ENCODE data around the gene PRR18. TPM values are rescaled to one million over a fixed set of nuclear protein-coding genes. Genes with fewer than 3 reads are reported as not detected.

The PRR18 gene, protein sequence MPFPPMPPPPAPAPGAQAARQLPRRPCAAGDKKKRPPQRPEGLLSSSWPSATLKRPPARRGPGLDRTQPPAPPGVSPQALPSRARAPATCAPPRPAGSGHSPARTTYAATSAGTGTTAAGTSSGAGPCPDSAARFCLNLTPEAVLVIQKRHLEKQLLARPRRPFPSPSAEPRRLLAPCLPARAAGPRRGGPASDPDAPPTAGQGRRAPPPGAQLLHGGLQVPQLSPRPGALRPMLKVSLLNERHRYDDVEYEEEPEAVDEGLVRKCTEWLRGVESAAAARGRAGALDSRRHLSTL
- total RNA-seq (2022; extraction: Qiagen RNA extraction), result 0.06 to 0.39 TPM (median 0.18 TPM) in 4 of 5 replicates, not detected in the other

DNA sequence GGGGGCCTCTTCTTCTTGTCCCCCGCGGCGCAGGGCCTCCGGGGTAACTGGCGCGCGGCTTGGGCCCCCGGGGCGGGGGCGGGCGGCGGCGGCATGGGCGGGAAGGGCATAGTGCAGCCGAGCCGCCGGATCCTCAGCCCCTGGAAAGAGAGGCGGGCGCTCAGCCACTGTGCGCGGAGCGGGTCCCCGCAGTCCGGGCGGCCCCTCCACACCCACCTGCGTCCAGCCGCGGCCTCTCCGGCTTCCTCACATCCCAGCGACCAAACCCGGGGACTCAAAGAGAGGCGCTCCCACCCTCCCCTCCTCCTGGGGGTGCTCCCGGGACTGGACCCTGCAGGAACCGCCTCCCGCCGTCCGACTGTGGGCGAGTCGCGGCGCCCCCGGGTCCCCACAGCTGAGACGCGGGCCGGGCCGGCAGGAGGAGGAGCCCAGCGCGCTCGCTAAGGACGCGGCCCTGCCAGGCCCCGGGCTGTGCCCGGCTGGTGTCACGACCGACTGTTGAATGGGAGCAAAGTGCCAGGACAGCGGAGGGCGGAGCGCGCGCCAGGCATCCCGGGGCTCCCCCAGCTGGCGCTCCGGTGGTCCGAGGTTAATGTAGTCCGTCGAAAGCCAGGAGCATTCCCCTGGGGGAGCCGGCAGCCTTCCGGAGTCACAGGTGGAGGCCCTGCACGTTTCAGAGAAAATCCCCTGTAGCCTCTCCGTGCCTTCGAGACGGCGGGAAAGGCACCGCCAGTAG is at the start of gene PRR18:
Gene PRR18 (minus strand): TSS at position 360 of the 736 bp plus-strand sequence. CDS start 250 bp downstream, at position 110.

DNA sequence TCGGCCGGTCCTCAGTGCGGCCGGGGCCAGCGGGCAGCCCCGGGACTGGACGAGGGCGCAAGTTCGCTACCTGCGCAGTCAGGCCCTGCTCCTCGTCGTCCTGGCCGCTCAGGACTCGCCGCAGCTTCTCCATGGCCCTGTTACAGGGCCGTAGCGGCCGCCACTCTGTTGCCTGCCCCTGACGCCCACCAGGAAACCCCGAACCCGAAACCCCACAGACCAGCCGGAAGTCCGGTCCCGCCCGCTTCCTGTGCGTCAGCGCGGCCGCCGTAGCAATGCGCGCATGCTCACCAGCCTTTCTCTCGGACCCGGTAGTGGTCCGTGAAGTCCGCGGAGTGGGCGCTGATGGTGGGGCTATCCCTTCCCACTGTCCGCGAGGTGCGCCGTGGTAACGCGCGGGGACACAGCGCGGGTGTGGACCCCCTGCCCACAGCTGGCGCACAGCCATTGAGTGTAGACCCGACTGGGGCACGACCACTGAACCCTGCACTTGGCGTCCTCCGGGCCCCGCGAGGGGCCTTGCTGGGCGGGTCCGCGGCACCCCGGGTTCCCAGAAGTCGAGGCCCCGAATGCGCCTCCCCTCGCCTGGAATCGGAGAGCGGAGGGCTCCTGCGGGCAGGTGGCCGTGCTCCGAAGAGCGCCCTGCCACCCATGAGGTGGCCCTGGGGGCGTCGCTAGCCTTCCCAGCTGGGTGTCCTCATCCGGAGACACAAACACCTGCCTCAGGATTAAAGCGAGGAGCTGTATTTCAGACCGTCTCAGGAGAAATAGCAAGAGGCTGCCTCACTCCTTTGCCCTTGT is 34.4 kb upstream of the PRR18 start, which contains the start of gene SFT2D1:
Gene SFT2D1 (minus strand): TSS at position 197 of the 801 bp plus-strand sequence. CDS start 64 bp downstream, at position 133.

Other genes with a start within 250 kb of the PRR18 start
- gene TBXT, start 140.5 kb downstream of the PRR18 start, total RNA-seq (2022; extraction: Qiagen RNA extraction), result not detected in 5 replicates
- 33.5 to 43.6 TPM (median 40.7 TPM) in 5 replicates for gene SFT2D1, start 34.2 kb upstream of the PRR18 start, total RNA-seq (2022; extraction: Qiagen RNA extraction)
- 4.0 to 5.8 TPM (median 4.7 TPM) in 5 replicates for gene MPC1, start 74.5 kb upstream of the PRR18 start, total RNA-seq (2022; extraction: Qiagen RNA extraction)

Measured in A549 treated with Mapracorat at 1 μM for 4 hours (cell line).